Endothelial cell of umbilical vein (primary cell): ENCODE results near the gene PRIM1. TPM values are rescaled to one million over a fixed set of nuclear protein-coding genes. Genes with fewer than 3 reads are reported as not detected.

Experiments
- BruUV-seq: library from RNA; stranded (reverse); fragments of 400-500 nt; replicated peaks from 2 replicates; lab custom pipeline; 2021; lab: Mats Ljungman, UMichigan
- CTCF ChIA-PET: fragments of 300-600, 350-600 bp; sonication (Branson Sonifier 250); formaldehyde crosslinking; loops from one replicate; lab custom pipeline; 2021; ENCODE audit warnings: antibody characterized with exemption, inconsistent platforms; lab: Charles Lee
- POLR2A ChIA-PET: fragments of 300-600, 350-600 bp; sonication (Branson Sonifier 250); formaldehyde crosslinking; loops from one replicate; lab custom pipeline; 2021; ENCODE audit warnings: antibody characterized with exemption, inconsistent platforms; lab: Charles Lee
- DNase-seq: peaks from one replicate; pipeline ENCODE4 v3.0.0-alpha.2; 2011; ENCODE audit warnings: low read depth, low spot score
- FAIRE-seq: peaks from 2 replicates; lab custom pipeline; 2011; peaks lifted over from hg19 to GRCh38; lab: Jason Lieb, UNC
- H2AFZ ChIP-seq: 2 replicates; pipeline ENCODE4 v1.6.0; 2012; ENCODE audit warnings: low read depth, low read length, control low read depth, inconsistent platforms
- H3K27ac ChIP-seq: 2 replicates; pipeline ENCODE4 v1.5.1; 2011; ENCODE audit warnings: low read depth, mild to moderate bottlenecking, control low read depth, low read length, moderate library complexity; ENCODE audit not compliant: insufficient read depth
- H3K27me3 ChIP-seq, 2 experiments: 2 replicates each; pipeline versions ENCODE4 v1.6.0 to v1.6.1; 2011; ENCODE audit warnings: low read length in 2 of 2, mixed read lengths in 1 of 2; ENCODE audit not compliant: control insufficient read depth in 2 of 2, insufficient read depth in 2 of 2
- H3K36me3 ChIP-seq, 2 experiments: 2 replicates in 1 of 2; 3 replicates in 1 of 2; pipeline ENCODE4 v1.5.1; 2011; ENCODE audit warnings: low read length in 2 of 2, mild to moderate bottlenecking in 1 of 2, moderate library complexity in 1 of 2; ENCODE audit not compliant: control insufficient read depth in 2 of 2, insufficient read depth in 2 of 2; ENCODE audit errors: extremely low read depth in 1 of 2
- H3K4me1 ChIP-seq: 3 replicates; pipeline ENCODE4 v1.5.1; 2011; ENCODE audit warnings: mild to moderate bottlenecking, low read length; ENCODE audit not compliant: control insufficient read depth, insufficient read depth; ENCODE audit errors: extremely low read depth
- H3K4me2 ChIP-seq: 2 replicates; pipeline ENCODE4 v1.6.1; 2011; ENCODE audit warnings: low read length, control low read depth, mixed read lengths; ENCODE audit not compliant: insufficient read depth
- H3K4me3 ChIP-seq, 3 experiments: fragments of 200-600 bp in 1 of 3; sonication (generic), shearing (Covaris generic) in 1 of 3; replicated peaks in 1 of 3; 2 replicates each; pipeline ENCODE4 v1.5.1; 2011 to 2016; ENCODE audit warnings: control low read depth in 3 of 3, low read length in 3 of 3, mild to moderate bottlenecking in 2 of 3, inconsistent platforms in 1 of 3, low read depth in 1 of 3, moderate library complexity in 1 of 3; ENCODE audit not compliant: insufficient read depth in 1 of 3
- H3K79me2 ChIP-seq: 2 replicates; pipeline ENCODE4 v1.6.0; 2012; ENCODE audit warnings: low read length, inconsistent platforms; ENCODE audit not compliant: control insufficient read depth, insufficient read depth
- H3K9ac ChIP-seq: replicated peaks from 2 replicates; pipeline ENCODE3; 2011; ENCODE audit warnings: low read length, control low read depth; ENCODE audit not compliant: insufficient read depth; ENCODE audit errors: extremely low read depth
- H3K9me1 ChIP-seq: replicated peaks from 3 replicates; pipeline ENCODE4 v1.6.0; 2011; ENCODE audit warnings: mild to moderate bottlenecking, low read length; ENCODE audit not compliant: control insufficient read depth, insufficient read depth; ENCODE audit errors: extremely low read depth
- H3K9me3 ChIP-seq: replicated peaks from 2 replicates; pipeline ENCODE4 v1.5.1; 2012; ENCODE audit warnings: low read length, inconsistent platforms; ENCODE audit not compliant: control insufficient read depth, insufficient read depth
- H4K20me1 ChIP-seq: replicated peaks from 2 replicates; pipeline ENCODE3; 2011; ENCODE audit warnings: mild to moderate bottlenecking, low read length; ENCODE audit not compliant: control insufficient read depth, insufficient read depth; ENCODE audit errors: extremely low read depth
- GATA2 ChIP-seq: IDR thresholded peaks from 2 replicates; pipeline ENCODE4 v1.7.0; 2011; ENCODE audit warnings: low read depth, mild to moderate bottlenecking, moderate library complexity, mixed read lengths, low read length; ENCODE audit not compliant: insufficient read length, insufficient read depth
- JUN ChIP-seq: IDR thresholded peaks from 2 replicates; pipeline ENCODE4 v1.6.1; 2011; ENCODE audit warnings: borderline replicate concordance, low read depth; ENCODE audit not compliant: insufficient read length, insufficient read depth
- POLR2AphosphoS5 ChIP-seq: IDR thresholded peaks from 2 replicates; pipeline ENCODE4 v1.6.1; 2012; ENCODE audit warnings: low read depth, mild to moderate bottlenecking, control low read depth, low read length, moderate library complexity; ENCODE audit not compliant: insufficient read depth
- dilution Hi-C: fragments of 300-500 bp; cut with MboI; formaldehyde crosslinking; loops from one replicate; pipeline ENCODE4 v1.15.0; 2019; ENCODE audit warnings: low sequenced_read_pairs; ENCODE audit not compliant: extremely low pct_ligation_motif_present
- intact Hi-C: fragments of 100-400 bp; cut with micrococcal nuclease; formaldehyde crosslinking; loops from one replicate; pipeline ENCODE4 v1.10.0; 2022
- polyA plus RNA-seq, 4 experiments: library from polyadenylated mRNA; depleted of rRNA in 3 of 4; stranded (reverse) in 3 of 4; unstranded in 1 of 4; fragments of >200 nt; gene quantifications; 2 replicates each; pipeline versions ENCODE4 v1.2.1 to v1.2.3, GENCODE V29; 2011 to 2012; ENCODE audit warnings: missing spikeins in 1 of 4
- total RNA-seq: library from RNA; stranded (reverse); gene quantifications from 2 replicates; pipeline ENCODE4 v1.2.3, GENCODE V29; 2021
- TF ChIP-seq, protein P1 (sequence below), 2 donors: IDR thresholded peaks; 1 replicate in 1 of 2; 2 replicates in 1 of 2; pipeline ENCODE4 v1.5.1; 2011; ENCODE audit warnings: low read length in 2 of 2, mild to moderate bottlenecking in 2 of 2, moderate library complexity in 2 of 2, control low read depth in 1 of 2, inconsistent platforms in 1 of 2, low read depth in 1 of 2; ENCODE audit not compliant: insufficient read depth in 1 of 2; ENCODE audit errors: extremely low read depth in 1 of 2

Gene PRIM1
- total and polyA plus RNA-seq, 2 donors (not counting 3 experiments of a cell fraction or from before 2014, with no cell fraction given): 10.9 to 12.1 TPM

DNA sequence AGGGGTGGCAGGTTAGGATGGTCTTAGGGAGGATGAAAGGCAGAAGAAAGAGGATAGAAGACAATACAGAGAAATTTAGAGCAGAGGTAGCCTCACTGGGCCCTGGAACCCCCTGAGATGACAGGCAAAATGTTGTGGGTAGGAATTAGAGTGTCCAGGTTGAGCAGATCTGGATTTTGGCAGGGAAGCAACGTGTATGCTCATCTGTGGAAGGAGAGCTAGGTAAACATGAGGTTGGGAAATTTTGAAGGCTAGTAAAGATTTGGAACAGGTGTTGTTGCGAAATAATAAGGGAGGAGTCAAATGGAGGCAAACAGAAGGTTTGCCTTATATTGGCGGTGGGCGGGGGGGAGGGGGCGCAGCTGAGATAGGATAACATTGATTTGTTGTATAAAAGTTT lies 16.3 kb upstream of the PRIM1 start:
- intact Hi-C loops (no loop called here), dilution Hi-C loops (no loop called here)
- no TSS peak for BruUV-seq
- no peaks in the 10 kb centered on the region for H3K4me1 ChIP-seq
- FAIRE-seq (no peak), DNase-seq (no peak)
- H3K4me3 ChIP-seq: no peak overlapping the region
- ChIA-PET CTCF (interaction anchor here (0.8 to 1.5 kb wide), 2 partner anchors 40 to 233 kb away, joined by 4 to 9 read pairs; no protein-coding TSS in a partner anchor), POLR2A (no interaction called here)
- H3K4me2 ChIP-seq: no peak overlapping the region
- H3K36me3 ChIP-seq: no peaks in the 10 kb centered on the region
- no peaks in the 10 kb centered on the region for H3K9me1 ChIP-seq
- H4K20me1 ChIP-seq: no peaks in the 10 kb centered on the region
- no peak overlapping the region for H3K27ac ChIP-seq
- H3K9ac ChIP-seq: no peak overlapping the region
- H3K79me2 ChIP-seq: no peaks in the 10 kb centered on the region
- no peaks in the 10 kb centered on the region for H3K9me3 ChIP-seq
- H2AFZ ChIP-seq: no peak overlapping the region
- TF ChIP-seq JUN: no peak
- no peak for TF ChIP-seq POLR2AphosphoS5
- TF ChIP-seq, protein P1, sequence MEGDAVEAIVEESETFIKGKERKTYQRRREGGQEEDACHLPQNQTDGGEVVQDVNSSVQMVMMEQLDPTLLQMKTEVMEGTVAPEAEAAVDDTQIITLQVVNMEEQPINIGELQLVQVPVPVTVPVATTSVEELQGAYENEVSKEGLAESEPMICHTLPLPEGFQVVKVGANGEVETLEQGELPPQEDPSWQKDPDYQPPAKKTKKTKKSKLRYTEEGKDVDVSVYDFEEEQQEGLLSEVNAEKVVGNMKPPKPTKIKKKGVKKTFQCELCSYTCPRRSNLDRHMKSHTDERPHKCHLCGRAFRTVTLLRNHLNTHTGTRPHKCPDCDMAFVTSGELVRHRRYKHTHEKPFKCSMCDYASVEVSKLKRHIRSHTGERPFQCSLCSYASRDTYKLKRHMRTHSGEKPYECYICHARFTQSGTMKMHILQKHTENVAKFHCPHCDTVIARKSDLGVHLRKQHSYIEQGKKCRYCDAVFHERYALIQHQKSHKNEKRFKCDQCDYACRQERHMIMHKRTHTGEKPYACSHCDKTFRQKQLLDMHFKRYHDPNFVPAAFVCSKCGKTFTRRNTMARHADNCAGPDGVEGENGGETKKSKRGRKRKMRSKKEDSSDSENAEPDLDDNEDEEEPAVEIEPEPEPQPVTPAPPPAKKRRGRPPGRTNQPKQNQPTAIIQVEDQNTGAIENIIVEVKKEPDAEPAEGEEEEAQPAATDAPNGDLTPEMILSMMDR (IDR thresholded peaks at IDR 0.05; ENCODE audit: extremely low read depth in 1 of 2, insufficient read depth in 1 of 2, low read depth in 1 of 2, low read length in 2 of 2): no peak
- H3K27me3 ChIP-seq: peaks cover 0 to 4% of the 10 kb centered on the region in 2 experiments

DNA sequence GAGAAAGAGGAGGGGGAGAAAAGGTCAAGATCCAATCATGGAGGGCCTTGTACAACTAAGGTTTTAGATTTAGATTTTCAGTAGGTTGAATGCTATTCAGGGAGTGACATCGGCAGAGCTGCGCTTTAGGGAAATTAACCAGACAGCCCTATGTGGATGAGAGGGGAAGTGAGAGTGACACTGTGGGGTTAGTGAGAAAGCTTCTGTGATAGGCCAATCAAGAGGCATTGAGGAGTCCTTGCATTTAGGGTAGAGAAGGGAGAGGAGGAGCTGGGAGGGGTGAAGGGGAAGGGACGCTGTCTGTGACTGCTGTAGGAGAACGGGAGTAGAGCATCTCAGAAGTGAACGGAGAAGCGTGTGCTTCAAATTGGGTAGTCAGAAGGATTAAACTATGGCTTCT lies 14.4 kb upstream of the PRIM1 start:
- no peak overlapping the region for H3K27ac ChIP-seq
- no peak for DNase-seq
- H4K20me1 ChIP-seq: no peaks in the 10 kb centered on the region
- H3K4me3 ChIP-seq: no peak overlapping the region
- no peak for TF ChIP-seq GATA2
- H3K9me3 ChIP-seq: no peaks in the 10 kb centered on the region
- H3K36me3 ChIP-seq: no peaks in the 10 kb centered on the region
- dilution Hi-C loops (no loop called here), intact Hi-C loops (no loop called here)
- H3K4me2 ChIP-seq: no peak overlapping the region
- FAIRE-seq: no peak
- H3K9ac ChIP-seq: no peak overlapping the region
- ChIA-PET CTCF (no interaction called here), POLR2A (no interaction called here)
- no TSS peak for BruUV-seq
- H3K27me3 ChIP-seq: peaks cover 0 to 1% of the 10 kb centered on the region in 2 experiments
- H3K79me2 ChIP-seq: no peaks in the 10 kb centered on the region
- no peaks in the 10 kb centered on the region for H3K9me1 ChIP-seq
- H2AFZ ChIP-seq: no peak overlapping the region
- no peaks in the 10 kb centered on the region for H3K4me1 ChIP-seq
